ENCODE results near the gene CACNA1H.
"Not testable (repeated sequence)": the region's sequence is repeated elsewhere in the genome, so short reads cannot be mapped to it uniquely, and the experiment has no call there.

CACNA1H gene

GRCh38 chr16:1228227-1228626 lies 75.3 kb downstream of the CACNA1H start:
- not testable (repeated sequence) for DNase-seq

GRCh38 chr16:1229476-1229875 lies 76.6 kb downstream of the CACNA1H start:
- not testable (repeated sequence) for DNase-seq

DNA sequence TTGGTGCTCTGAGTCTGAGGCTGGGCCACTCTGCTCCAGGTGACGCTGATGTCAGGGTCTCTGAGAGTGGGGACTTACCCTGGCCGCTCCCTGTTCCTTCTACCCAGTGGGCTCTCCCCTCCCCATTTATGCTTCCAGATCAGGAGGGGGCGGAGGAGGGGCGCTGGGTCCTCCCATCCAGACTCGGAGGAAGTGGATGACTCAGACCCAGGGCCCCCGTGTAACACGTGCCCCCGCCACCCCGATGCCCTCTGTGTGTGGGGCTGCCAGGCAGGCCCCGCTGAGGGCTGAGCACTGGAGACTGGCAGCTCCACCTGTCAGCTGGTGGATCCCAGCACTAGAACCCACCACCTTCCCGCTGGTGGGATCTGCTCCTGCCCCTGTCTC lies 77.2 kb downstream of the CACNA1H start, which contains the start of gene TPSB2:
Gene TPSB2 (minus strand): TSS at position 101 of the 387 bp plus-strand sequence. CDS start 233 bp downstream, outside the sequence.
- DNase-seq, result not testable (repeated sequence)

GRCh38 chr16:1230471-1231212 lies 77.7 kb downstream of the CACNA1H start:
- not testable (repeated sequence) for DNase-seq

DNA sequence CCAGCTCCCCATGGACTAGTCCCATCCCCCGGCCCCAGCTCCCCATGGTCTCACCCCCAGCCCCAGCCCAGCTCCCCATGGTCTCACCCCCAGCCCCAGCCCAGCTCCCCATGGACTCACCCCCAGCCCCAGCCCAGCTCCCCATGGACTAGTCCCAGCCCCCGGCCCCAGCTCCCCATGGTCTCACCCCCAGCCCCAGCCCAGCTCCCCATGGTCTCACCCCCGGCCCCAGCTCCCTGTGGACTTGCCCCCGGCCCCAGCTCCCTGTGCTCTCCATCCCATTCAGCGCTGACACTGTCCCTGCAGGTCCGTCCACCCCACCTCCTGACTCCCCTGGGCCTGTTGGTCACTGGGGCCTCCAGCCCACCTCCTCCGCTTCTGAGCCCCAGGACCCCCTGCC lies 78.4 kb downstream of the CACNA1H start:
- not testable (repeated sequence) for DNase-seq

DNA sequence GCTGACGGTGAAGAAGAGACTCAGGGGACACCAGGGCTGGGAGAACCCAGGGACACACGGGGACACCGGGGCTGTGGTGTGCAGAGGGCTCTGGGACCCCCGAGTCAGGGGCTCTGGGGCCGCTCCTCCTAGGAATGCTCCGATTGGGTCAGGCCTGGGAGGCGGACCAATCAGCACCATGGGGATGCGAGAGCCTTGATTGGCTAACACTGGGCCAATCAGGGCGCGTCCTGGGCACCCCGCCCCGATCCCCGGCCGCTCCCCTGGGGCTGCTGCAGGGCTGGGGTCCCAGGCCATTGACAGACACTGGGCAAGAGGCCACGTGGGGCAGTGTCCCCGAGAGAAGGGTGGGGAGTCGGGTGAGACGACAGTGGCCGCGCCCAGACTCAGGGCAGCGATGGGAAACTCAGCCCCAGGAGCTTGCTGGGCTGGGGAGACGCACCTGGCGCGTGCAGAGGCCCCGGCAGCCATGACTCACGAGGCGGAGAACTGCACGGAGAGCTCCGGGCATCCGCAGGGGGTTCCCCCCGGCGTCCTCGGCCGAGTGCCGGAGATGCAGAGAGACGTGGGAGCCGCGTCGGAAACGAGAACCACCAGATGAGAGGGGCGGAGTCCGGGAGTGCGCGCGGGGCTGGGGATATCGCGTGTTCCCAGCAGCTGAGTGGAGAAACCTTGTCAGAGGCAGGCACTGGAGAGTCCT lies 79.3 kb downstream of the CACNA1H start:
- not testable (repeated sequence) for DNase-seq

GRCh38 chr16:1236659-1237058 lies 83.8 kb downstream of the CACNA1H start:
- DNase-seq, result not testable (repeated sequence)

DNA sequence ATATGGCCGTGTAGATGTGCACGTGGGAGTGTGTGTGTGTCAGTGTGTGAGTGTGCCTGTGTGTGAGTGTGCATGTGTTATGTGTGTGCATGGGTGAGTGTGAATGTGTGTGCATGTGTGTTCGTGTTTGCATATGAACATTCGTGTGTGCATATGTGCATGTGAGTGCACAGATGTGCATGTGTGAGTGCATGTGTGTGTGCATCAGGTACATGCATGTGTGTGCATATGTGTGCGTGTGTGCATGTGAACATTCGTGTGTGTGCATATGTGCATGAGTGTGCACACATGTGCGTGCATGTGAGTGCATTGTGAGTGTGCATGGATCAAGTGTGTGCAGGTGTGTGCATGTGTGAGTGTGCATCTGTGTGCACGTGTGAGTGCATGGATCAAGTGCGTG lies 85.1 kb downstream of the CACNA1H start:
- DNase-seq, result no peak

DNA sequence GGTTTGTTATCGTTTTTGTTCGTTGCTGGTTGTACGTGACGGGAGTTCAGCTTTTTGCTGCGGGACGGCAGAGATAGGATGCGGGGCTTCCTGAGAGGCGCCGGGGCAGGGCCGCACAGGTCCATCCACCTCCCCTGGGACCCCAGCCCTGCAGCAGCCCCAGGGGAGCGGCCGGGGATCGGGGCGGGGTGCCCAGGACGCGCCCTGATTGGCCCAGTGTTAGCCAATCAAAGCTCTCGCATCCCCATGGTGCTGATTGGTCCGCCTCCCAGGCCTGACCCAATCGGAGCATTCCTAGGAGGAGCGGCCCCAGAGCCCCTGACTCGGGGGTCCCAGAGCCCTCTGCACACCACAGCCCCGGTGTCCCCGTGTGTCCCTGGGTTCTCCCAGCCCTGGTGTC lies 86.0 kb downstream of the CACNA1H start:
- DNase-seq, result not testable (repeated sequence)

DNA sequence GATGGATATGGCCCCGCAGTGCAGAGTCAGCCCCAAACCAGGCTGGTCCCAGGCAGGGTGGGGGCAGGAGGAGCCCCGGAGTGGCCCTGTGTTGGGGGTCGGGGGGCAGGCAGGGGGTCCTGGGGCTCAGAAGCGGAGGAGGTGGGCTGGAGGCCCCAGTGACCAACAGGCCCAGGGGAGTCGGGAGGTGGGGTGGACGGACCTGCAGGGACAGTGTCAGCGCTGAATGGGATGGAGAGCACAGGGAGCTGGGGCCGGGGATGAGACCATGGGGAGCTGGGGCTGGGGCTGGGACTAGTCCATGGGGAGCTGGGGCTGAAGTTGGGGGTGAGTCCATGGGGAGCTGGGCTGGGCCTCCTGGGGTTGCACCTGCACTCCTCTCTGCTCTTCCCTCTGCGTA lies 86.7 kb downstream of the CACNA1H start:
- DNase-seq, result not testable (repeated sequence)

GRCh38 chr16:1240436-1240835 lies 87.5 kb downstream of the CACNA1H start, which contains the start of gene TPSAB1:
Gene TPSAB1 (plus strand): TSS chr16:1240705. CDS start chr16:1240939, 234 bp downstream.
- not testable (repeated sequence) for DNase-seq

- DNase-seq, result not testable (repeated sequence)
Measured at GRCh38 chr16:1241081-1241480, 88.2 kb downstream of the CACNA1H start.

- not testable (repeated sequence) for DNase-seq
Measured at GRCh38 chr16:1243363-1243762, 90.5 kb downstream of the CACNA1H start.

- DNase-seq, result not testable (repeated sequence)
Measured at GRCh38 chr16:1243907-1244850, 91.3 kb downstream of the CACNA1H start.

DNA sequence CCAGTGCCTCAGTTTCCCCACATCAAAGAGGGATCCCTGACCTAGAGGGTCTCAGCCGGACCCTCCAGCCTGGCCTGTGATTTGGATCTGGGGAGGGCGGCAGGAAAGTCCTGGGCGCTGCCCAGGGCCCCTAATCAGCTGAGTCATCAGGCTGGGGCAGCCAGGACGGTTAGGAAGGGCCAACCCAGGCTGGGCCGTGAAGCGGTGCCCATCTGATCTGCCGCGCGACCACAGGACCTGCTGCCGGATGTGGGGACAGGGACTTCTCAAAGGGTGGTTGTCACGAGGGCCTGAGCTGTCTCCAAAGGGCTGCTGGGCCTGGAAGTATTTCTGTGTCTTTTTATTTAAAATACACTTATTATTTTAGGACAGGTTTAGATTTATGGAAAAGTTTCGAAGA lies 92.0 kb downstream of the CACNA1H start:
- DNase-seq, result no peak

GRCh38 chr16:1245452-1246020 lies 92.6 kb downstream of the CACNA1H start:
- no peak for DNase-seq

DNA sequence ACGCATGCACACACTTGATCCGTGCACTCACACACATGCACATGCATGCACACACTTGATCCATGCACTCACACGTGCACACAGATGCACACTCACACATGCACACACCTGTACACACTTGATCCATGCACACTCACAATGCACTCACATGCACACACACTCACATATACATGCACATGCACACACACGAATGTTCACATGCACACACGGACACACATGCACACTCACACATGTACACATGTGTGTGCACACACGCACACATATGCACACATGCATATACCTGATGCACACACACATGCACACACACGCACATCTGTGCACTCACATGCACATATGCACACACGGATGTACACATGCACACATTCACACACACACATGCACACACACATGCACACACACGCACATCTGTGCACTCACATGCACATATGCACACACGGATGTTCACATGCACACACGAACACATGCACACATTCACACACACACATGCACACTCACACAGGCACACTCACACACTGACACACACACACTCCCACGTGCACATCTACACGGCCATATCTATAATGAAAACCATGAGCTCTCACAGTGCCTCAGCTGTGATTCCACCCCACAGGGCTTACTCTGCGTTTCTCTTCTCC lies 95.1 kb downstream of the CACNA1H start:
- DNase-seq, result not testable (repeated sequence)

DNA sequence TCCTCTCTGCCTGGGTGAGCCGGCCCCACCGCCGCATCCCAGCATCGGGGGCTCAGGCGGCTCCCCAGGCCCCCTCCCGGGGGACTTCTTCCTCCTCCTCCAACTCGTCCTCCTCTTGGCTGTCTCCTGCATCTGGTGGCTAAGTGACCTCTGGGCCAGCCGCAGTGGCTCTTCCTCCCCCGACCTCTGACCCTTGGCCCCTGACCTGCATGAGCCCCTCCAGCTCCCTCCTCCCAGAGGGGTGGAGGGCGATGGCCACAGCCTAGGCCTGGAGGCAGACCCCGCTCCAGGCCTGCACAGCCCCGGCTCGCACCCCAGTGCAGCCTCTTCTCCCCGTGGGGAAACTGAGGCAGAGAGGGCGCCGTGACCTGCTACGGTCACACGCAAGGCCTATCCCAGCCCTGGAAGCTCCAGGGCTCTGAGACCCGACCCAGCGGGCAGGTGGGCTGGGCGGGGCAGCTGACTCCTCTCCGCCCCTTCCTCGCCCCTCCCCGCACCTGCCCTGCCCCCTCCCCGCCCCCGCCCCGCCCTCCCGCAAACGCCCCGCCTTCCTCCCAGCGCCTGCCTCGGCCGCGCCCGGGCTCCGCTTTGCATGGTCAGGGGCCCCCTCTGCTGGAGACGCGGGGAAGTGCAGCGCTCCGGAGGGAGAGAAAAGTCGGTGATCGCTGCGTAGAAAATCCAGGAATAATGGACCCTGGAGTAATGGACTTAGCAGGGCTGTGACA lies 96.3 kb downstream of the CACNA1H start:
- DNase-seq, result not testable (repeated sequence)

GRCh38 chr16:1253701-1254364 lies 100.9 kb downstream of the CACNA1H start:
- not testable (repeated sequence) for DNase-seq

DNA sequence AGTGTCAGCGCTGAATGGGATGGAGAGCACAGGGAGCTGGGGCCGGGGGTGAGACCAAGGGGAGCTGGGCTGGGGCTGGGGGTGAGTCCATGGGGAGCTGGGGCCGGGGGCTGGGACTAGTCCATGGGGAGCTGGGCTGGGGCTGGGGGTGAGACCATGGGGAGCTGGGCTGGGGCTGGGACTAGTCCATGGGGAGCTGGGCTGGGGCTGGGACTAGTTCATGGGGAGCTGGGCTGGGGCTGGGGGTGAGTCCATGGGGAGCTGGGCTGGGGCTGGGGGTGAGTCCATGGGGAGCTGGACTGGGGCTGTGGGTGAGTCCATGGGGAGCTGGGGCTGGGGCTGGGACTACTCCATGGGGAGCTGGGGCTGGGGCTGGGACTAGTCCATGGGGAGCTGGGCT lies 101.9 kb downstream of the CACNA1H start:
- DNase-seq, result not testable (repeated sequence)

All from right kidney (tissue), 1 donor.